Vagina (tissue), 2 donors: ENCODE data around the gene NXPH2. TPM values are rescaled to one million over a fixed set of nuclear protein-coding genes. Genes with fewer than 3 reads are reported as not detected.

Experiments
- DNase-seq, 2 donors: peaks; one replicate each; pipeline ENCODE4 v3.0.0-alpha.2; 2017; ENCODE audit errors: extremely low spot score in 2 of 2
- H3K27ac ChIP-seq: fragments of 200-600 bp; sonication (generic); one replicate; pipeline ENCODE4 v1.5.1; 2019
- H3K27me3 ChIP-seq: fragments of 200-600 bp; sonication (generic); one replicate; pipeline ENCODE4 v1.5.1; 2019
- H3K36me3 ChIP-seq, 2 donors: fragments of 200-600 bp; sonication (generic); one replicate each; pipeline ENCODE4 v1.5.1; 2017 to 2019
- H3K4me1 ChIP-seq: fragments of 200-600 bp; sonication (generic); one replicate; pipeline ENCODE4 v1.5.1; 2019
- H3K4me3 ChIP-seq, 2 donors: fragments of 200-600 bp; sonication (generic); 1 replicate in 1 of 2; 2 replicates in 1 of 2; pipeline ENCODE4 v1.5.1; 2016 to 2019
- H3K9me3 ChIP-seq: fragments of 200-600 bp; sonication (generic); one replicate; pipeline ENCODE4 v1.5.1; 2019
- CTCF ChIP-seq, 3 experiments: fragments of 450-650 bp in 2 of 3; fragments of 200-600 bp in 1 of 3; sonication (generic) in 1 of 3; IDR thresholded peaks; one replicate each; pipeline ENCODE4 v1.5.1; 2017 to 2019; ENCODE audit warnings: antibody characterized with exemption in 3 of 3, mild to moderate bottlenecking in 2 of 3, moderate library complexity in 2 of 3
- POLR2A ChIP-seq, 2 donors: fragments of 450-650 bp; IDR thresholded peaks; one replicate each; pipeline ENCODE4 v1.6.1; 2017; ENCODE audit warnings: antibody characterized with exemption in 2 of 2, mild to moderate bottlenecking in 2 of 2, moderate library complexity in 2 of 2
- POLR2AphosphoS5 ChIP-seq, 2 donors: sonication (generic); formaldehyde crosslinking; IDR thresholded peaks; one replicate each; pipeline ENCODE4 v1.9.0; 2017; ENCODE audit warnings: antibody characterized with exemption in 2 of 2, mild to moderate bottlenecking in 2 of 2, low read depth in 1 of 2; ENCODE audit not compliant: insufficient read depth in 1 of 2
- intact Hi-C: fragments of 100-400 bp; cut with DNase I; formaldehyde crosslinking; loops from one replicate; pipeline ENCODE4 v1.15.1; 2023
- total RNA-seq: library from RNA; depleted of rRNA; stranded (reverse); fragments of >200 nt; gene quantifications from one replicate; pipeline ENCODE4 v1.2.3, GENCODE V29; 2016

NXPH2 gene
- total RNA-seq, 1 donor from 2014 or later: not detected

DNA sequence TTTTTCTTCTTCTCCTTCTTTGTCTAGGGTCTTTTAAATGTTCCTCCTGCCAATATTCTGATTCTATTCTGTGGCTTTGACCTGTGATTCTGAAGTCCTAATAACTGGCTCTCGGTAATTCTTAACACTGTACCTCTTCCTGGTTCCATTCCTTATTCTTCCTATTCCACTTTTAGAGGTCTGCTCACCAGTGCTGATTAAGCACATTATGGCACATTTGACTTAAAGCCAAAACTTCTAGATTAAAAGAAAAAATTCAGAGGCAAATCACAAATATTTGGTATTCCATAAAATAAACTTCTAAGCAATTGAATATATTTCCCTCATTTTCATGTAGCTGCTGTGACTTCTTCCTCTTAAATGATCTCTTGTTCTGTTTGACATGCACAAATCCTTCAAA lies 47.5 kb downstream of the NXPH2 start:
- H3K4me1 ChIP-seq: no peaks in the 10 kb centered on the region
- no peaks in the 10 kb centered on the region for H3K9me3 ChIP-seq
- no peak overlapping the region for H3K27ac ChIP-seq
- no peak for TF ChIP-seq POLR2A (IDR thresholded peaks at IDR 0.05)
- H3K36me3 ChIP-seq: no peaks in the 10 kb centered on the region
- no peak for DNase-seq
- no peak overlapping the region for H3K4me3 ChIP-seq
- intact Hi-C loops: no loop called here
- H3K27me3 ChIP-seq: no peaks in the 10 kb centered on the region

DNA sequence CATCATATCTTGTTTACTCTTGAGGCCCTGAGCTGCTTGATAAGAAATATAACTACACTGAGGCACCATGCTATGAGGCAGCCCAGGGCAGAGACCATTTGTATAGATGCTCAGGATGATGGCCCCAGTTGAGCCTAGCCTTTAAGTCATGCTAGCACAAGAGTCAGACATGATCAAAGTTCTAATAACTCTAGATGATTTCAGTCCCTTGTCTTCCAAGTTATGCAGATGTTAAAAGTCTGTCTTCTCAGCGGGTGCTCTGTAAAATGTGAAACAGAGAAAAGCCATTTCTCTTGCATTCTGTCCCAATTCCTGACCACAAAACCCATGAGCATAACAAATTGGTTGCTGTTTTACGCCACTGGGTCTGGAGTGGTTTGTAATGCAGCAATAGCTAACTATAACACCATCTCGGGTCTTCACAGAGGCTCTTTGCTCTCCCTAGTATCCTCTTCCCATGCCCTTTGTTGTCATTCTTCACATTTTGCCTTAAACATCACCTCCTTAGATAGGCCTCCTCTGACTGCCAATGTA lies 49.6 kb downstream of the NXPH2 start:
- intact Hi-C loops: no loop called here
- TF ChIP-seq CTCF (IDR thresholded peaks at IDR 0.05) (no peak), POLR2AphosphoS5 (IDR thresholded peaks at IDR 0.05; ENCODE audit: insufficient read depth in 1 of 2, low read depth in 1 of 2) (no peak), POLR2A (IDR thresholded peaks at IDR 0.05) (no peak)

GRCh38 chr2:138727956-138728355 lies 52.2 kb downstream of the NXPH2 start:
- no peak overlapping the region for H3K4me3 ChIP-seq
- TF ChIP-seq POLR2A (IDR thresholded peaks at IDR 0.05): no peak
- no peak for TF ChIP-seq CTCF (IDR thresholded peaks at IDR 0.05)
- TF ChIP-seq POLR2AphosphoS5 (IDR thresholded peaks at IDR 0.05; ENCODE audit: insufficient read depth in 1 of 2, low read depth in 1 of 2): no peak
- no peak for DNase-seq
- no peaks in the 10 kb centered on the region for H3K36me3 ChIP-seq
- H3K4me1 ChIP-seq: no peaks in the 10 kb centered on the region
- intact Hi-C loops: no loop called here
- H3K27me3 ChIP-seq: no peaks in the 10 kb centered on the region
- no peak overlapping the region for H3K27ac ChIP-seq
- H3K9me3 ChIP-seq: no peaks in the 10 kb centered on the region

More for the DNA sequence above, 49.6 kb downstream of the NXPH2 start:
- no peaks in the 10 kb centered on the region for H3K36me3 ChIP-seq
- H3K9me3 ChIP-seq: no peaks in the 10 kb centered on the region
- no peak for DNase-seq
- no peaks in the 10 kb centered on the region for H3K4me1 ChIP-seq
- H3K27ac ChIP-seq: no peak overlapping the region
- H3K27me3 ChIP-seq: no peaks in the 10 kb centered on the region
- H3K4me3 ChIP-seq: no peak overlapping the region

DNA sequence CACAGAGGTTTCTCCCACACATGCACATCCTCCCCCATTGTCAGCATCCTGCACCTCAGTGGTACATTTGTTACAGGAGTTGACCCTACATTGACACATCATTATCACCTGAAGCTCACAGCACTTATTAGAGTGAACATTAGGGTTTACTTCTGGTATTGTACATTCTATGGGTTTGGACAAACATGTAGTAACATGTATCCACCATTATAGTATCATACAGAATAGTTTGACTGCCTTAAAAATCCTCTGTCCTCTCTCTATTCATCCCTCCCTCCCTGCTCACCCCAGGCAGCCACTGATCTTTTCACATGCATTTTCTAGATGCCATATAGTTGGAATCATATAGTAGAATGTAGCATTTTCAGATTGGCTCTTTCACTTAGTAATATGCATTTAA lies 53.5 kb downstream of the NXPH2 start:
- Histone ChIP-seq H3K4me1 (no peaks in the 10 kb centered on the region), H3K9me3 (no peaks in the 10 kb centered on the region), H3K27ac (no peak overlapping the region), H3K4me3 (no peak overlapping the region), H3K27me3 (no peaks in the 10 kb centered on the region), H3K36me3 (no peaks in the 10 kb centered on the region)
- intact Hi-C loops: no loop called here
- TF ChIP-seq POLR2AphosphoS5 (IDR thresholded peaks at IDR 0.05; ENCODE audit: insufficient read depth in 1 of 2, low read depth in 1 of 2) (no peak), CTCF (IDR thresholded peaks at IDR 0.05) (no peak), POLR2A (IDR thresholded peaks at IDR 0.05) (no peak)
- DNase-seq: no peak

DNA sequence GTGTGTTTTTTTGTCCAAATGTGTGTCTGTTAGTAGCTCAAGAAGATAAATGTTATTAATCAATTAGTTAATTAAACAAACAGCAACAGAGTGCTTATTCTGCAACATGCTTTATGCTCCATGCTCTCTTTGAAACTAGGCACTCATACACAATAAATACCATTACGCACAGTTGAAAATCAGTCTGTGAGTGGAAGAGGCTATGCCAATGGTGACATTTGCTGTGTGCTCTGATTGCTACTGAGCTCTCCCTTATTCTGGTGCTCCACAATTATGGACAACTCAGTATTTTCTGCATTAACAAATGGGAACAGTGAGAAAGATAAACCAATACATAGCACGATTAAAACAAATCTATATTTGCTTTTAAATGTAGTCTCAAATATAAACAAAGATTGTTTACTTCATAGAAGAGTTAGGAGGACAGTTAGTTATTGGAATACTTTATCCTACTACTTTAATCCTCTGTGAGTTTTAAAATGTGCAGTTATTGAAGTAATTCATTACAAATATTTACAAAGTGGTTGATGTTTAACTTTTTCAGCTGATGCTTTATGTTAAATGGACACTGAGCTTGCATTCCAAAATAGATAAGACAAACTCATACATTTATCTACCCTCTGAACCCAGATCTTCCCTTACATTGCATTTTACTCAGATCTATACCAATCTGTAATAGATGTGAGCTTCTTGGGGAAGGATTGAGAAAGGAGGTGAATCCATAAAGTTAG lies 55.3 kb downstream of the NXPH2 start:
- intact Hi-C loops: no loop called here
- TF ChIP-seq POLR2A (IDR thresholded peaks at IDR 0.05) (no peak), POLR2AphosphoS5 (IDR thresholded peaks at IDR 0.05; ENCODE audit: insufficient read depth in 1 of 2, low read depth in 1 of 2) (no peak), CTCF (IDR thresholded peaks at IDR 0.05) (no peak)

More for the DNA sequence above, 55.3 kb downstream of the NXPH2 start:
- no peak for DNase-seq
- no peaks in the 10 kb centered on the region for H3K9me3 ChIP-seq
- no peak overlapping the region for H3K4me3 ChIP-seq
- H3K36me3 ChIP-seq: no peaks in the 10 kb centered on the region
- no peaks in the 10 kb centered on the region for H3K27me3 ChIP-seq
- no peaks in the 10 kb centered on the region for H3K4me1 ChIP-seq
- no peak overlapping the region for H3K27ac ChIP-seq
